Measurements from ENCODE around the gene ZNF789.
"Not testable (repeated sequence)": the region's sequence is repeated elsewhere in the genome, so short reads cannot be mapped to it uniquely, and the experiment has no call there.

ZNF789 gene

GRCh38 chr7:99472561-99473314 lies at the start of gene ZNF789:
Gene ZNF789, plus strand, starts transcription at chr7:99472890. Its CDS starts 3,567 bp downstream, at chr7:99476457.
- DNase-seq = peak; percentile 65

GRCh38 chr7:99424932-99425730 lies 47.6 kb upstream of the ZNF789 start:
- no peak for DNase-seq

- no peak for DNase-seq
Measured at GRCh38 chr7:99428972-99429566, 43.6 kb upstream of the ZNF789 start.

- no peak for DNase-seq
Measured at GRCh38 chr7:99429756-99430155, 42.9 kb upstream of the ZNF789 start.

- not testable (repeated sequence) for DNase-seq
Measured at GRCh38 chr7:99431756-99432540, 40.7 kb upstream of the ZNF789 start.

GRCh38 chr7:99433158-99433557 lies 39.5 kb upstream of the ZNF789 start:
- DNase-seq = no peak

- DNase-seq = no peak
Measured at GRCh38 chr7:99437946-99438572, 34.6 kb upstream of the ZNF789 start.

GRCh38 chr7:99438573-99439480 lies 33.9 kb upstream of the ZNF789 start, which contains the start of the genes CPSF4 and PTCD1:
Gene CPSF4, plus strand, starts transcription at chr7:99438943. Its CDS starts 140 bp downstream, at chr7:99439083.
Gene PTCD1, minus strand, starts transcription at chr7:99438798. Its CDS starts 3,556 bp downstream, at chr7:99435242.
- peak; percentile 84 for DNase-seq

GRCh38 chr7:99440195-99440594 lies 32.5 kb upstream of the ZNF789 start:
- no peak for DNase-seq

- no peak for DNase-seq
Measured at GRCh38 chr7:99446096-99446495, 26.6 kb upstream of the ZNF789 start.

- DNase-seq = no peak
Measured at GRCh38 chr7:99447943-99448342, 24.7 kb upstream of the ZNF789 start.

- DNase-seq = no peak
Measured at GRCh38 chr7:99448855-99449254, 23.8 kb upstream of the ZNF789 start.

- DNase-seq = no peak
Measured at GRCh38 chr7:99449326-99449725, 23.4 kb upstream of the ZNF789 start.

GRCh38 chr7:99451936-99452335 lies 20.8 kb upstream of the ZNF789 start:
- DNase-seq = no peak

GRCh38 chr7:99452541-99452940 lies 20.1 kb upstream of the ZNF789 start:
- DNase-seq = no peak

- DNase-seq = no peak
Measured at GRCh38 chr7:99453105-99453504, 19.6 kb upstream of the ZNF789 start.

- no peak for DNase-seq
Measured at GRCh38 chr7:99455874-99456273, 16.8 kb upstream of the ZNF789 start.

- DNase-seq = no peak
Measured at GRCh38 chr7:99456288-99456687, 16.4 kb upstream of the ZNF789 start.

- no peak for DNase-seq
Measured at GRCh38 chr7:99457050-99457649, 15.5 kb upstream of the ZNF789 start.

GRCh38 chr7:99457650-99458493 lies 14.8 kb upstream of the ZNF789 start:
- DNase-seq = no peak
